GDM1 (cell line): ENCODE measurements around the gene ANXA11.
"Not testable (repeated sequence)": the region's sequence is repeated elsewhere in the genome, so short reads cannot be mapped to it uniquely, and the experiment has no call there.

Experiments
- DNase-seq: peaks from one replicate; lab custom pipeline; 2025; lab: John Stamatoyannopoulos, UW

ANXA11 gene

GRCh38 chr10:80207768-80208370 lies 2.5 kb upstream of the ANXA11 start:
- no peak for DNase-seq

- no peak for DNase-seq
Observed at GRCh38 chr10:80206277-80206655, 929 bp upstream of the ANXA11 start.

- DNase-seq = peak; percentile 30
Observed at GRCh38 chr10:80204677-80205476, 460 bp downstream of the ANXA11 start.

GRCh38 chr10:80203835-80204676 lies 1.3 kb downstream of the ANXA11 start:
- no peak for DNase-seq

GRCh38 chr10:80202934-80203834 lies 2.2 kb downstream of the ANXA11 start:
- DNase-seq = no peak

GRCh38 chr10:80202530-80202929 lies 2.8 kb downstream of the ANXA11 start:
- not testable (repeated sequence) for DNase-seq

- DNase-seq = no peak
Observed at GRCh38 chr10:80201608-80202141, 3.7 kb downstream of the ANXA11 start.

GRCh38 chr10:80200687-80201086 lies 4.7 kb downstream of the ANXA11 start:
- no peak for DNase-seq

GRCh38 chr10:80200259-80200658 lies 5.1 kb downstream of the ANXA11 start:
- DNase-seq = no peak

GRCh38 chr10:80199828-80200227 lies 5.5 kb downstream of the ANXA11 start:
- DNase-seq = peak; percentile 25

GRCh38 chr10:80197972-80198916 lies 7.1 kb downstream of the ANXA11 start:
- no peak for DNase-seq

GRCh38 chr10:80196950-80197315 lies 8.4 kb downstream of the ANXA11 start:
- no peak for DNase-seq

GRCh38 chr10:80196270-80196949 lies 8.9 kb downstream of the ANXA11 start:
- no peak for DNase-seq

GRCh38 chr10:80195046-80195574 lies 10.2 kb downstream of the ANXA11 start:
- no peak for DNase-seq

- no peak for DNase-seq
Observed at GRCh38 chr10:80194373-80195045, 10.8 kb downstream of the ANXA11 start.

GRCh38 chr10:80192553-80192952 lies 12.8 kb downstream of the ANXA11 start:
- DNase-seq = no peak

GRCh38 chr10:80191589-80192270 lies 13.6 kb downstream of the ANXA11 start:
- DNase-seq = no peak

- no peak for DNase-seq
Observed at GRCh38 chr10:80188713-80189112, 16.6 kb downstream of the ANXA11 start.
